Karpas-422 (cell line): ENCODE data around the gene DHX57. TPM values are rescaled to one million over a fixed set of nuclear protein-coding genes. Genes with fewer than 3 reads are reported as not detected.

Experiments used
- DNase-seq: peaks from one replicate; pipeline ENCODE4 v3.0.0-alpha.2; 2015
- H2AFZ ChIP-seq: fragments of 200-600 bp; sonication (generic); 2 replicates; pipeline ENCODE4 v1.6.1; 2014; ENCODE audit warnings: antibody characterized with exemption, low read length, mixed read lengths
- H3K27ac ChIP-seq: fragments of 200-600 bp; sonication (generic); 2 replicates; pipeline ENCODE4 v1.5.1; 2014; ENCODE audit warnings: mild to moderate bottlenecking, low read length, moderate library complexity
- H3K27me3 ChIP-seq: fragments of 200-600 bp; sonication (generic); 2 replicates; pipeline ENCODE4 v1.6.1; 2014; ENCODE audit warnings: low read length, mixed read lengths
- H3K36me3 ChIP-seq: fragments of 200-600 bp; sonication (generic); 2 replicates; pipeline ENCODE4 v1.6.1; 2014; ENCODE audit warnings: low read length, mixed read lengths; ENCODE audit not compliant: insufficient read depth
- H3K4me1 ChIP-seq: fragments of 200-600 bp; sonication (generic); 2 replicates; pipeline ENCODE4 v1.6.1; 2014; ENCODE audit warnings: mild to moderate bottlenecking, low read length, mixed read lengths
- H3K4me2 ChIP-seq: fragments of 200-600 bp; sonication (generic); 2 replicates; pipeline ENCODE4 v1.6.1; 2014; ENCODE audit warnings: low read length, low read depth, mild to moderate bottlenecking; ENCODE audit not compliant: poor library complexity, severe bottlenecking
- H3K4me3 ChIP-seq: fragments of 200-600 bp; sonication (generic); 2 replicates; pipeline ENCODE4 v1.5.1; 2014; ENCODE audit warnings: mild to moderate bottlenecking, antibody characterized with exemption, low read length, mixed read lengths
- H3K79me2 ChIP-seq: fragments of 200-600 bp; sonication (generic); 2 replicates; pipeline ENCODE4 v1.6.1; 2014; ENCODE audit warnings: mild to moderate bottlenecking, low read length, mixed read lengths
- H3K9ac ChIP-seq: fragments of 200-600 bp; sonication (generic); 2 replicates; pipeline ENCODE4 v1.6.0; 2014; ENCODE audit warnings: low read length
- H3K9me2 ChIP-seq: fragments of 200-600 bp; sonication (generic), shearing (Covaris generic); replicated peaks from 2 replicates; pipeline ENCODE4 v1.6.0; 2014; ENCODE audit warnings: mild to moderate bottlenecking, low read length, moderate library complexity; ENCODE audit not compliant: insufficient read depth
- H3K9me3 ChIP-seq: fragments of 300-700, 200-600 bp; sonication (generic); 2 replicates; pipeline ENCODE4 v1.6.1; 2014; ENCODE audit warnings: low read length, mixed read lengths
- H4K20me1 ChIP-seq: fragments of 200-600 bp; sonication (generic); 2 replicates; pipeline ENCODE4 v1.6.1; 2014; ENCODE audit warnings: mild to moderate bottlenecking, antibody characterized with exemption, low read length, low read depth; ENCODE audit not compliant: insufficient read depth
- total RNA-seq: library from RNA; depleted of rRNA; stranded (reverse); fragments of >200 nt; shearing (Covaris generic); gene quantifications from 2 replicates; pipeline ENCODE4 v1.2.3, GENCODE V29; 2014; ENCODE audit warnings: low replicate concordance

DHX57 gene
- total RNA-seq, 1 experiment from 2014 or later, result 21.4 TPM

DNA sequence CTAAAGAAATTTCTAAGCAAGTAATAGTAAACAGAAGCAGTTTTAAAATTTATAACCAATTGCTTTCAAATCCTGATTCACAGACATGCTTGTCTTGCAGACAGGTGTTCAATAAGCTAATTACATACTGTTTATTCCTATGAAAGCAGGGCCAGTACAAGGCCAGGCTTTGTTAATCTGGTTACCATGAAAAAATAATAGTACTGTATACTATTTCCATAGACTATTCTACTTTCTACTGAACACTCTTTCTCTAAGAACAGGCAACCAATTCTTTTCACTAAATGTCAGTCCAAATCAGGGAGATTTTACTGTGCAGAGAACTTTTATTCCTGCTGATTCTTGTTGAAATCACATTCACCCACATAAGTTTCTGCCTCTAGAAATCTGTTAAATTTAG is 121.7 kb downstream of the DHX57 start:
- H4K20me1 ChIP-seq, result peaks cover 19% of the 10 kb centered on the region
- peaks cover 14% of the 10 kb centered on the region for H3K36me3 ChIP-seq
- peak overlapping the region; percentile 40; the same call in 1 of the 2 replicates for H3K4me3 ChIP-seq
- H3K27ac ChIP-seq, result peak overlapping the region; percentile 31; the same call in 1 of the 2 replicates
- no peak for DNase-seq
- peaks cover 22% of the 10 kb centered on the region for H3K79me2 ChIP-seq
- peak overlapping the region; percentile 63 for H3K4me2 ChIP-seq
- H3K4me1 ChIP-seq, result peaks cover 33% of the 10 kb centered on the region
- H2AFZ ChIP-seq, result peak overlapping the region; percentile 82
- no peaks in the 10 kb centered on the region for H3K9me2 ChIP-seq
- no peaks in the 10 kb centered on the region for H3K27me3 ChIP-seq
- peak overlapping the region; percentile 54 for H3K9ac ChIP-seq
- no peaks in the 10 kb centered on the region for H3K9me3 ChIP-seq

DNA sequence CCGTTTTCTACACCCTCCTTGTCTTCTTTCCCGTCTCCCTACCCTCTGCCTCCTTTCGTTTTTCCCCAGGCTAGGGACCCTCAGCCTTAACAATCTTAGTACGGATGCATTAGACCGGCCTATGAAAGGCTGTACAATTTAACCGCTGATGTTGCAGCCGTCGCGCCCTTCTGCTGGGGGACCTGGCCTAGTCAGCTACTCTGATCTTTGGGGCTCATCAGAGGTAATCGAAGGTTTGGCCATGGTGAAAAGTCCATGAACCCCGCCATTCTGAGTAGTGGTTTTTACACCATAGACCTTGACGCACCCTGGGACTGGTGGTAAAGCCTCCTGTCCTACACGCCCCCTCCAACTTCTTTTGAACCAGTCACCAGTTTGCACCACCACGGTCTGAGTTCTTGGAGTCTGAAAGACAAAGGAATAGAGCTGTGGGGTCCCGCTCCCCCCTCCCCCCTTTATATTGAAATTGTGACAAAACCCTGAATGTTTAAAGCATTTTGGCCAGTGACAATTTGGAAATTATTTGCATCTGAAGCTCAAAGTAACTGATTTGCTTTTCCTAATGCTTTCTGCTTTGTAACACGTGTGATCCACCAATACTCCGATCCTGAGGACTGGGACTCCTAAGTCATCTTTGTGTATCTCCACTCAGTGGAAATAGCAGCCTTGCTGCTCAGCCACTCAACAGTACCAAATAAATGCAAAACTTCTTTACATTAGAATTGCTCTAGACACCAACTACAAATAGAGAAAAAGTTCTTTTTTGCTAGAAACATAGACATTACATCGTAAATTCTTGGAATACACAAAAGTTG is 123.9 kb downstream of the DHX57 start:
- Histone ChIP-seq H3K79me2 (peaks cover 42% of the 10 kb centered on the region), H3K27ac (peak overlapping the region; percentile 94), H3K36me3 (peaks cover 37% of the 10 kb centered on the region), H3K27me3 (no peaks in the 10 kb centered on the region), H3K4me2 (peak overlapping the region; percentile 86), H3K4me1 (peaks cover 56% of the 10 kb centered on the region), H4K20me1 (peaks cover 40% of the 10 kb centered on the region), H3K9me2 (no peaks in the 10 kb centered on the region), H3K9me3 (no peaks in the 10 kb centered on the region), H3K9ac (peak overlapping the region; percentile 100), H2AFZ (peak overlapping the region; percentile 69; the same call in 1 of the 2 replicates), H3K4me3 (peak overlapping the region; percentile 100)
- DNase-seq, result peak; percentile 62

DNA sequence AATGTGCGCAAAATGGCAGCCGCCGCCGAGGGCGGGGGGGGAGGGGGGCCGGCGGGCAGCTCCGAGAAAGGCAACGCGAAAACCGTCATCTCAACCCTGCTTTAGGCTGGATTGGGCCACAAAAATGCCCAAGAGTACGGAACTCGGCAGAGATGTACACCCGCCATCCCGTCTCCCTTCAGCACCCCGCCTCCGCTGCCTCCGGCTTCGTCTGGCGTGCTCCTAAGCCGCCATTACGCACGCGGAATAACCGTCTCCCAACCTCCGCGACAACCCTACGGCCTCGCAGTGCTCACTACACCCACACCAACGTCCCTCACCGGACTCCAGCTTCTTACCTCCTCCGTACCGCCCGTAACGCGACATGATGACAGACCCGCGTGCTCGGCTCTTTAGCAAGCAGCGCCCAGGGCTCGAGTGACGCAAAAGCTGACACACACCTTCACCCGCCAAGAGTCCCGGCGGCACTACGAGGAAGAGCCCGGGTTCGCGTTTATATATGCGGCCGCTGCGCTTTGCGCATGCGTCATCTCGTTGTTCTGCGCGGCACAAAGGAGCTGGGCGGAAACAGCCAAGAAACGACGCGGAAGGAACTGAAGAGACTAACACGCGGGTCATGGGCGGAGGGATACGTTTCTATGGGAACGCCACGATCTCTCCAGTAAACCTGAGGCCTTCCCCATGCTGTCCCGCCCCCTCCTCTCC is 124.7 kb downstream of the DHX57 start, which contains the start of gene SRSF7:
Gene SRSF7 (minus strand): TSS at position 471 of the 705 bp plus-strand sequence. CDS start 105 bp downstream, at position 366.
- H3K4me1 ChIP-seq, result peaks cover 62% of the 10 kb centered on the region
- H3K9me3 ChIP-seq, result no peaks in the 10 kb centered on the region
- DNase-seq, result peak; percentile 99
- H4K20me1 ChIP-seq, result peaks cover 48% of the 10 kb centered on the region
- peaks cover 44% of the 10 kb centered on the region for H3K36me3 ChIP-seq
- peak within 1 kb of the TSS; percentile 100 for H3K9ac ChIP-seq
- peak within 1 kb of the TSS; percentile 86 for H3K4me2 ChIP-seq
- peak within 1 kb of the TSS; percentile 94 for H3K27ac ChIP-seq
- peak within 1 kb of the TSS; percentile 100 for H3K4me3 ChIP-seq
- no peaks in the 10 kb centered on the region for H3K9me2 ChIP-seq
- peaks cover 49% of the 10 kb centered on the region for H3K79me2 ChIP-seq
- peak within 1 kb of the TSS; percentile 69; the same call in 1 of the 2 replicates for H2AFZ ChIP-seq
- no peaks in the 10 kb centered on the region for H3K27me3 ChIP-seq

DNA sequence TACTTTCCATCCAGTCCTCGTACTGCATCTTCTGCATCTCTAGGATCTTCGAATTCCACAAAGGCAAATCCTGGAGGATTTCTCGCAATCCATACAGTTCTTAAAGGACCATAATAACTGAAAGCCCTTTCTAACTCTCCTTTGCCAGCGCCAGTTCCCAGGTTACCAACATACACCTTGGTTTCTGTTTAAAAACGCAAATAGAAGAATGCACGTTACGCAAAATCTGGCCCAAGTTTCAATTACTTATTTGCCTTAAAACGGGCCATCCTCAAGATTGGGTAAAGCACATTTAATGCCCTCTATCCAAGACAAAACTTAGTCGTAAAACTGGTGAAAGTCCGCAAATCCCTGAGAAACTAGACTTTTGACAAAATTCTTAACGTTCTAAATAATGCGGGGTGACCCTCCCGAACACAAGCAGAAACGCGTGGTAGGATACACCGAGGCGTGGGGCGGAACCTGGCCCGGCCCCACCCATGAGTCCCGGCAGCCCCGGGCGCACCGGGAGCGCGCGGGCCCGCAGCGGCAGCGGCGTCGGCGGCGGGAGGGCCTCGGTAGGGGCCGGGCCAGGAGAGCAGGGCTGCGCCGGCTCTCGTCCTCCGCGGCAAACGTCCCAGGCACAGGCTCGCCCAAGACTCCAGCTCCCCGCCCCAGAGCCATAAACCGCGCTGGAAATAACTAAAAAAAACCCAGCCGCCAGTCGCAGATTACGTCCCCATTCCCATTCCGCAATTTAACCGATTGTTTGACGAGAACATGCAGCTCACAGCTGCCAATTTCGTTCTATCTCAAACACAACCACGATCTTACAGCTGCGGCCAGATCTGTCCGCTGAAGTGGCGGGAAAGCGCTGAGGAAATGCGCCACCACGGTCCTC is 125.5 kb downstream of the DHX57 start:
- Histone ChIP-seq H3K4me2 (peak overlapping the region; percentile 86), H3K27ac (peak overlapping the region; percentile 94), H3K79me2 (peaks cover 56% of the 10 kb centered on the region), H3K4me3 (peak overlapping the region; percentile 100), H3K9ac (peak overlapping the region; percentile 100), H3K27me3 (no peaks in the 10 kb centered on the region), H3K36me3 (peaks cover 52% of the 10 kb centered on the region), H3K4me1 (peaks cover 68% of the 10 kb centered on the region), H3K9me2 (no peaks in the 10 kb centered on the region), H2AFZ (no peak overlapping the region), H3K9me3 (no peaks in the 10 kb centered on the region), H4K20me1 (peaks cover 56% of the 10 kb centered on the region)
- DNase-seq, result no peak

DNA sequence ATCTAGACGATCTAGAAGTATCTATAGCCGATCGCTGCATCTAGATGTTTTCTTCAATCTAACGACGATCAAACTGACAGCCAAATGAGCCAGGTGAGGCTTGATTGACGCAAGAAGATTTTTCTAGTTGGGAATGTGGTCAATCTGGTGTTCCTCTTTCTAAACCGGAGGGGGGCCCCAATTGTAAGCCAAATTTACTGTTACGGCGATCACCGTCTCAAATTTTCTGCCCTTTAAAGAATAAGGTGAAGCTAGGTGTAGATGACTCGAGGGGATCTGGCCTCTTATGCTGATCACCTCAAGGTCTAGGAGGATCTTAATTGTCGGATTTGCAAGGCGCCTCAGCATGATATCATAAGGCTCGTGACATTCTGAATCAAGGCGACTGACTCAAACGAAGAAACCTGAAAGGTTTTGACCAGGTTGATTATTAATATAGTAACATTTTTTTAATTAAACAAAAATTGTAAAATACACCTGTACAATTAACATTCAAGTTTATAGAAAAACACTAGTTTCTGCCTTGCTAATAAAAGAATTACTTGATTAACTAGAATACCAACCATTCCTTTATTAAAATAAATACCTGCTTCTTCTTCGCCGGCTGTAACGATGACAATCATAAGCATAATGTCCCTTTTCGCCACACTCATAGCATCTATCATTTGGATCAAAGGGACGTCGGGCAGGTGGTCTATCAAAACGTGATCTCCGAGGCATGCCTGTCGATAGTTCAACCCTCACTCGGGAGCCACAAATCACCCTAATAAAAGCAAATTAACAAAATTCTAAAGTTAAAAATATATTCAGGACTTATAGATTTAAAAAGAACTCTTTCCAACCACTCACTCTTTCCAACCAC is 126.6 kb downstream of the DHX57 start:
- no peaks in the 10 kb centered on the region for H3K9me2 ChIP-seq
- H3K4me2 ChIP-seq, result peak overlapping the region; percentile 86
- H3K79me2 ChIP-seq, result peaks cover 56% of the 10 kb centered on the region
- peak overlapping the region; percentile 100 for H3K4me3 ChIP-seq
- H3K27me3 ChIP-seq, result no peaks in the 10 kb centered on the region
- H2AFZ ChIP-seq, result no peak overlapping the region
- H3K27ac ChIP-seq, result peak overlapping the region; percentile 94
- H3K9ac ChIP-seq, result peak overlapping the region; percentile 100
- peaks cover 72% of the 10 kb centered on the region for H3K4me1 ChIP-seq
- DNase-seq, result no peak
- H4K20me1 ChIP-seq, result peaks cover 60% of the 10 kb centered on the region
- H3K9me3 ChIP-seq, result no peaks in the 10 kb centered on the region
- peaks cover 63% of the 10 kb centered on the region for H3K36me3 ChIP-seq

DNA sequence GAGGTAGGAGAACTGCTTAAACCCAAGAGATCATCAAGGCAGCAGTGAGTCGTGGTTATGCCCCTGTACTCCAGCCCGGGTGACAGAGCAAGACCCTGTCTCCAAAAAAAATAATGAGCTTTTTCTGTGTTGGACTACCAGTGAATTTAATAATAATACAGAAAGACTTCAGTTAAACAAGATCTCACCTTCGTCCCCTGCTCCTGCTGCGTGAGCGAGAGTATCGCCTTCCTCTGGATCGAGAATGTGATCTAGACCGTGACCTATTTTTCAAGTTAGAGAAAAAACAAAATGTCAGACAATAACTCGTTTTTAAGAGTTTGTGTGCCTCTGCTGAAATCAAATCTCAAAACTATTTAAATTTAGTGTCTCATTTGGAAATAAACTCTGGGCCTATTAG is 127.3 kb downstream of the DHX57 start:
- H3K9me2 ChIP-seq, result no peaks in the 10 kb centered on the region
- peaks cover 74% of the 10 kb centered on the region for H3K4me1 ChIP-seq
- H3K9ac ChIP-seq, result no peak overlapping the region
- H3K4me2 ChIP-seq, result peak overlapping the region; percentile 86
- H3K36me3 ChIP-seq, result peaks cover 71% of the 10 kb centered on the region
- no peaks in the 10 kb centered on the region for H3K27me3 ChIP-seq
- no peaks in the 10 kb centered on the region for H3K9me3 ChIP-seq
- H2AFZ ChIP-seq, result no peak overlapping the region
- H3K79me2 ChIP-seq, result peaks cover 56% of the 10 kb centered on the region
- no peak overlapping the region for H3K27ac ChIP-seq
- H4K20me1 ChIP-seq, result peaks cover 60% of the 10 kb centered on the region
- no peak overlapping the region for H3K4me3 ChIP-seq
- DNase-seq, result no peak

DNA sequence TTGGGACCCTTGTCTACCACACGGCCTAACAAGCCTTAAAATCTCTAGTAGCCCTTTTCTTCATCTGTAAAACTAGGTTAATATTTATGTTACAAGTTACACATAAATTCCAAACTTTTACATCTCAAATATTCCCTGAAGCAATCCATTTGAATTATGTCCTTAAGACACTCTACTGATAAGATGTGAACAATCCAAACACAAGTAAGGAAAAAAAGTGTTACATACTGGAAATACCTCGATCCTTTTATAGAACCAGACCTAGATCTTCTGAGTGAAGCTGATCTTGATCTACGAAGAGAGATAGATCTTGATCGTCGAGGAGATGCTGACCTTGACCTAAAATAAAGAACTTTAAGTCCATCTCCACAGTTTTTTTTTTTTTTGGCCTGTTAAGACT is 127.9 kb downstream of the DHX57 start:
- no peak overlapping the region for H3K4me3 ChIP-seq
- no peak overlapping the region for H3K9ac ChIP-seq
- H2AFZ ChIP-seq, result no peak overlapping the region
- H3K79me2 ChIP-seq, result peaks cover 56% of the 10 kb centered on the region
- no peaks in the 10 kb centered on the region for H3K9me2 ChIP-seq
- no peak for DNase-seq
- H3K9me3 ChIP-seq, result no peaks in the 10 kb centered on the region
- H3K36me3 ChIP-seq, result peaks cover 72% of the 10 kb centered on the region
- no peaks in the 10 kb centered on the region for H3K27me3 ChIP-seq
- H4K20me1 ChIP-seq, result peaks cover 60% of the 10 kb centered on the region
- H3K4me2 ChIP-seq, result peak overlapping the region; percentile 86
- peaks cover 76% of the 10 kb centered on the region for H3K4me1 ChIP-seq
- no peak overlapping the region for H3K27ac ChIP-seq
